ENCODE measurements around the gene MED19.
"Not testable (repeated sequence)": the region's sequence is repeated elsewhere in the genome, so short reads cannot be mapped to it uniquely, and the experiment has no call there.

The MED19 gene

DNA sequence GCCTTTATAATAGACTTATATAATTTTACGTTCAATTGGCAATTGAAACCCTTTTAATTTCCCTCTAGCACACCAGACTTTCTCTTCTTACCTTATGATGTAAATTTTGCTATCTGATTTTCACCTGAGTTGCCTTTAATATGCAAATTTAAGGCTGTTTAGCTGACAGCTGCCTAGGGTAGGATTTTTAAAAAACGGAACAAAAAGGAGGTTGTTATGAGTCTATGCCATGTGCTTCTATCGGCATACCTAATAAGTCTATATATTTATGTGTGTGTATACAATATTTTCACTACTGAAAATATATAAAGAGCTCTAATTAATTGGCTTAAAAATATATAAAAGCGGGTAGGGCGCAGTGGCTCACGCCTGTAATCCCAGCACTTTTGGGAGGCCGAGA is 17.5 kb upstream of the MED19 start (continued):
- TF ChIP-seq, protein P1, sequence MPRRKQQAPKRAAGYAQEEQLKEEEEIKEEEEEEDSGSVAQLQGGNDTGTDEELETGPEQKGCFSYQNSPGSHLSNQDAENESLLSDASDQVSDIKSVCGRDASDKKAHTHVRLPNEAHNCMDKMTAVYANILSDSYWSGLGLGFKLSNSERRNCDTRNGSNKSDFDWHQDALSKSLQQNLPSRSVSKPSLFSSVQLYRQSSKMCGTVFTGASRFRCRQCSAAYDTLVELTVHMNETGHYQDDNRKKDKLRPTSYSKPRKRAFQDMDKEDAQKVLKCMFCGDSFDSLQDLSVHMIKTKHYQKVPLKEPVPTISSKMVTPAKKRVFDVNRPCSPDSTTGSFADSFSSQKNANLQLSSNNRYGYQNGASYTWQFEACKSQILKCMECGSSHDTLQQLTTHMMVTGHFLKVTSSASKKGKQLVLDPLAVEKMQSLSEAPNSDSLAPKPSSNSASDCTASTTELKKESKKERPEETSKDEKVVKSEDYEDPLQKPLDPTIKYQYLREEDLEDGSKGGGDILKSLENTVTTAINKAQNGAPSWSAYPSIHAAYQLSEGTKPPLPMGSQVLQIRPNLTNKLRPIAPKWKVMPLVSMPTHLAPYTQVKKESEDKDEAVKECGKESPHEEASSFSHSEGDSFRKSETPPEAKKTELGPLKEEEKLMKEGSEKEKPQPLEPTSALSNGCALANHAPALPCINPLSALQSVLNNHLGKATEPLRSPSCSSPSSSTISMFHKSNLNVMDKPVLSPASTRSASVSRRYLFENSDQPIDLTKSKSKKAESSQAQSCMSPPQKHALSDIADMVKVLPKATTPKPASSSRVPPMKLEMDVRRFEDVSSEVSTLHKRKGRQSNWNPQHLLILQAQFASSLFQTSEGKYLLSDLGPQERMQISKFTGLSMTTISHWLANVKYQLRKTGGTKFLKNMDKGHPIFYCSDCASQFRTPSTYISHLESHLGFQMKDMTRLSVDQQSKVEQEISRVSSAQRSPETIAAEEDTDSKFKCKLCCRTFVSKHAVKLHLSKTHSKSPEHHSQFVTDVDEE (CRISPR knock-in tag; IDR thresholded peaks at IDR 0.05) = no peak
- TF ChIP-seq OSR1 (CRISPR knock-in tag; IDR thresholded peaks at IDR 0.05) (no peak), RARB (CRISPR knock-in tag; IDR thresholded peaks at IDR 0.05) (no peak), GLIS3 (CRISPR knock-in tag; IDR thresholded peaks at IDR 0.05) (no peak), ISL1 (CRISPR knock-in tag; IDR thresholded peaks at IDR 0.05) (no peak), ARNTL (CRISPR knock-in tag; IDR thresholded peaks at IDR 0.05; ENCODE audit: borderline replicate concordance, low read depth) (no peak), ZNF565 (CRISPR knock-in tag; conservative IDR thresholded peaks at IDR 0.05; ENCODE audit: low read depth) (no peak)

DNA sequence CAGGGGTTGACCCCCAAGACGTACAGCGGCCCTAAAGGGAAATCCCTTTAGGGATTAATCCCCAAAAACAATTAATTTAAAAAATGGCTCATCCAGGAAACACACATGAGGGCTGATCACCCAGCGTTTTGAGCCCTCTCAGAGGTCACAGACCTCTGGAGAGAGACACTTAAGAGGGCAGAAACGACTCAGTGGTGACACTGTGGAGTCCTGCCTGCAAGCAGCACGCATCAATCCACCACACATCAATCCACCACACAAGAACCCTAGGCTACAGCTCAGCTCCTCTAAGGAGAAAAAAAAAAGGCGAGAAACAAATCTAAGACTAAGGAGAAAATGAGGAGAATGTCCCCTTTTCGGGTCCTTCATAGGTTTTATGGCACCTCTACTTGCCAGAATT is 16.8 kb upstream of the MED19 start:
- TF ChIP-seq TCF4 (CRISPR knock-in tag; IDR thresholded peaks at IDR 0.05; ENCODE audit: borderline replicate concordance) (no peak), ZC3H10 (CRISPR knock-in tag; IDR thresholded peaks at IDR 0.05) (no peak)
- ATAC-seq = no peak

DNA sequence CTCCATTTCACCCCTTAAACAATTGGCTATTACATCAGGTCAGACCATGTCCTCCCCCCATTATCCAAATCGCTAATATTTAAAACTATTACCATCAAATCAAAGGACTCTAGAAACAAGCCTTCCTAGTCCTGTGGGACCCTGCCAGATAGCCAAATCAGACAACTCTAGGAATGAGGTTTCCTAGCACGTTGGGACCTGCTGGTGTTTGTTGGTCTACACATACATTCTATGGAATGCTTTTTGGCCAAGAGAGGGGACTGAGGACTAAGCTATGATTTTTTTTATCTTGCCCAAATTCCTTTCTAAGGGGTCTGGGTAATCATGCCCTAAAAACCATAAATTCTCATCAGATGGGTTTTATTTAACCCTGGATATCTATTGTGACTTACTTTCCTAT is 15.2 kb upstream of the MED19 start:
- TF ChIP-seq BACH2 (CRISPR knock-in tag; IDR thresholded peaks at IDR 0.05; ENCODE audit: borderline replicate concordance) (no peak), ARNTL (CRISPR knock-in tag; IDR thresholded peaks at IDR 0.05; ENCODE audit: borderline replicate concordance, low read depth) (no peak), POU6F1 (CRISPR knock-in tag; IDR thresholded peaks at IDR 0.05; ENCODE audit: borderline replicate concordance, low read depth) (no peak), ZC3H10 (CRISPR knock-in tag; IDR thresholded peaks at IDR 0.05) (no peak), TOX (CRISPR knock-in tag; IDR thresholded peaks at IDR 0.05; ENCODE audit: borderline replicate concordance) (no peak), CSDC2 (CRISPR knock-in tag; IDR thresholded peaks at IDR 0.05) (no peak), PPARA (CRISPR knock-in tag; IDR thresholded peaks at IDR 0.05; ENCODE audit: borderline replicate concordance) (no peak), ZNF565 (CRISPR knock-in tag; conservative IDR thresholded peaks at IDR 0.05; ENCODE audit: low read depth) (no peak), GLIS3 (CRISPR knock-in tag; IDR thresholded peaks at IDR 0.05) (no peak), ZFP30 (CRISPR knock-in tag; IDR thresholded peaks at IDR 0.05) (no peak), ESRRG (CRISPR knock-in tag; IDR thresholded peaks at IDR 0.05) (no peak), ZNF8 (CRISPR knock-in tag; IDR thresholded peaks at IDR 0.05) (no peak), RARB (CRISPR knock-in tag; IDR thresholded peaks at IDR 0.05) (no peak)
- TF ChIP-seq, protein P2, sequence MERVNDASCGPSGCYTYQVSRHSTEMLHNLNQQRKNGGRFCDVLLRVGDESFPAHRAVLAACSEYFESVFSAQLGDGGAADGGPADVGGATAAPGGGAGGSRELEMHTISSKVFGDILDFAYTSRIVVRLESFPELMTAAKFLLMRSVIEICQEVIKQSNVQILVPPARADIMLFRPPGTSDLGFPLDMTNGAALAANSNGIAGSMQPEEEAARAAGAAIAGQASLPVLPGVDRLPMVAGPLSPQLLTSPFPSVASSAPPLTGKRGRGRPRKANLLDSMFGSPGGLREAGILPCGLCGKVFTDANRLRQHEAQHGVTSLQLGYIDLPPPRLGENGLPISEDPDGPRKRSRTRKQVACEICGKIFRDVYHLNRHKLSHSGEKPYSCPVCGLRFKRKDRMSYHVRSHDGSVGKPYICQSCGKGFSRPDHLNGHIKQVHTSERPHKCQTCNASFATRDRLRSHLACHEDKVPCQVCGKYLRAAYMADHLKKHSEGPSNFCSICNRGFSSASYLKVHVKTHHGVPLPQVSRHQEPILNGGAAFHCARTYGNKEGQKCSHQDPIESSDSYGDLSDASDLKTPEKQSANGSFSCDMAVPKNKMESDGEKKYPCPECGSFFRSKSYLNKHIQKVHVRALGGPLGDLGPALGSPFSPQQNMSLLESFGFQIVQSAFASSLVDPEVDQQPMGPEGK (CRISPR knock-in tag; IDR thresholded peaks at IDR 0.05; ENCODE audit: borderline replicate concordance) = no peak
- TF ChIP-seq, protein P3, sequence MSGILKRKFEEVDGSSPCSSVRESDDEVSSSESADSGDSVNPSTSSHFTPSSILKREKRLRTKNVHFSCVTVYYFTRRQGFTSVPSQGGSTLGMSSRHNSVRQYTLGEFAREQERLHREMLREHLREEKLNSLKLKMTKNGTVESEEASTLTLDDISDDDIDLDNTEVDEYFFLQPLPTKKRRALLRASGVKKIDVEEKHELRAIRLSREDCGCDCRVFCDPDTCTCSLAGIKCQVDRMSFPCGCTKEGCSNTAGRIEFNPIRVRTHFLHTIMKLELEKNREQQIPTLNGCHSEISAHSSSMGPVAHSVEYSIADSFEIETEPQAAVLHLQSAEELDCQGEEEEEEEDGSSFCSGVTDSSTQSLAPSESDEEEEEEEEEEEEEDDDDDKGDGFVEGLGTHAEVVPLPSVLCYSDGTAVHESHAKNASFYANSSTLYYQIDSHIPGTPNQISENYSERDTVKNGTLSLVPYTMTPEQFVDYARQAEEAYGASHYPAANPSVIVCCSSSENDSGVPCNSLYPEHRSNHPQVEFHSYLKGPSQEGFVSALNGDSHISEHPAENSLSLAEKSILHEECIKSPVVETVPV (CRISPR knock-in tag; IDR thresholded peaks at IDR 0.05) = no peak
- ATAC-seq = no peak

DNA sequence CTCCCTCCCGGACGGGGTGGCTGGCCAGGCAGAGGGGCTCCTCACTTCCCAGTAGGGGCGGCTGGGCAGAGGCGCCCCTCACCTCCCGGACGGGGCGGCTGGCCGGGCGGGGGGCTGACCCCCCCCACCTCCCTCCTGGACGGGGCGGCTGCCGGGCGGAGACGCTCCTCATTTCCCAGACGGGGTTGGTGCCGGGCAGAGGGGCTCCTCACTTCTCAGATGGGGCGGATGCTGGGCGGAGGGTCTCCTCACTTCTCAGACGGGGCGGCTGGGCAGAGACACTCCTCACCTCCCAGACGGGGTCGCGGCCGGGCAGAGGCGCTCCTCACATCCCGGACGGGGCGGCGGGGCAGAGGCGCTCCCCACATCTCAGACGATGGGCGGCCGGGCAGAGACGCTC is 4.7 kb upstream of the MED19 start:
- not testable (repeated sequence) for ATAC-seq

GRCh38 chr11:57713835-57714234 is 1.8 kb upstream of the MED19 start:
- no peak for ATAC-seq
- TF ChIP-seq ISL1 (CRISPR knock-in tag; IDR thresholded peaks at IDR 0.05) (no peak), RARB (CRISPR knock-in tag; IDR thresholded peaks at IDR 0.05) (no peak), OSR1 (CRISPR knock-in tag; IDR thresholded peaks at IDR 0.05) (no peak), ZNF565 (CRISPR knock-in tag; conservative IDR thresholded peaks at IDR 0.05; ENCODE audit: low read depth) (no peak), ZNF8 (CRISPR knock-in tag; IDR thresholded peaks at IDR 0.05) (no peak), CSDC2 (CRISPR knock-in tag; IDR thresholded peaks at IDR 0.05) (no peak), ZC3H10 (CRISPR knock-in tag; IDR thresholded peaks at IDR 0.05) (no peak), ZFP30 (CRISPR knock-in tag; IDR thresholded peaks at IDR 0.05) (no peak), TCF4 (CRISPR knock-in tag; IDR thresholded peaks at IDR 0.05; ENCODE audit: borderline replicate concordance) (no peak)
- TF ChIP-seq, protein P3 (CRISPR knock-in tag; IDR thresholded peaks at IDR 0.05) = no peak
- TF ChIP-seq, protein P4, sequence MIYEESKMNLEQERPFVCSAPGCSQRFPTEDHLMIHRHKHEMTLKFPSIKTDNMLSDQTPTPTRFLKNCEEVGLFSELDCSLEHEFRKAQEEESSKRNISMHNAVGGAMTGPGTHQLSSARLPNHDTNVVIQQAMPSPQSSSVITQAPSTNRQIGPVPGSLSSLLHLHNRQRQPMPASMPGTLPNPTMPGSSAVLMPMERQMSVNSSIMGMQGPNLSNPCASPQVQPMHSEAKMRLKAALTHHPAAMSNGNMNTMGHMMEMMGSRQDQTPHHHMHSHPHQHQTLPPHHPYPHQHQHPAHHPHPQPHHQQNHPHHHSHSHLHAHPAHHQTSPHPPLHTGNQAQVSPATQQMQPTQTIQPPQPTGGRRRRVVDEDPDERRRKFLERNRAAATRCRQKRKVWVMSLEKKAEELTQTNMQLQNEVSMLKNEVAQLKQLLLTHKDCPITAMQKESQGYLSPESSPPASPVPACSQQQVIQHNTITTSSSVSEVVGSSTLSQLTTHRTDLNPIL (CRISPR knock-in tag; IDR thresholded peaks at IDR 0.05; ENCODE audit: low read depth) = no peak
- TF ChIP-seq, protein P1 (CRISPR knock-in tag; IDR thresholded peaks at IDR 0.05) = no peak

All from SK-N-SH treated with all-trans-retinoic acid at 6 μM for 48 hours (cell line).